GM23338 (cell line): ENCODE results near the gene MAP2K6. TPM values are rescaled to one million over a fixed set of nuclear protein-coding genes. Genes with fewer than 3 reads are reported as not detected.

Experiments used
- ATAC-seq: fragments of 200-7000 bp; cut with Tn5 transposase; 3 replicates; pipeline ENCODE4 v1.9.1; 2020
- DNase-seq: peaks from one replicate; pipeline ENCODE4 v3.0.0-alpha.2; 2015; ENCODE audit warnings: low spot score
- H2AFZ ChIP-seq: fragments of 200-600 bp; sonication (generic); 2 replicates; pipeline ENCODE4 v1.8.0; 2016; ENCODE audit warnings: antibody characterized with exemption, mild to moderate bottlenecking, moderate library complexity
- H3F3A ChIP-seq: fragments of 200-600 bp; sonication (generic); replicated peaks from 2 replicates; pipeline ENCODE4 v1.8.0; 2017; ENCODE audit warnings: antibody characterized with exemption, mixed run types, low read depth
- H3K27ac ChIP-seq: fragments of 200-600 bp; sonication (generic); 2 replicates; pipeline ENCODE4 v1.6.1; 2016; ENCODE audit warnings: low read depth
- H3K27me3 ChIP-seq: fragments of 200-600 bp; sonication (generic); 2 replicates; pipeline ENCODE4 v1.8.0; 2016; ENCODE audit warnings: mild to moderate bottlenecking, mixed run types, moderate library complexity; ENCODE audit not compliant: insufficient read depth
- H3K36me3 ChIP-seq: fragments of 200-600 bp; sonication (generic); 2 replicates; pipeline ENCODE4 v1.8.0; 2016; ENCODE audit warnings: mild to moderate bottlenecking; ENCODE audit not compliant: insufficient read depth
- H3K4me1 ChIP-seq: fragments of 200-600 bp; sonication (generic); 2 replicates; pipeline ENCODE4 v1.8.0; 2016; ENCODE audit warnings: mild to moderate bottlenecking, moderate library complexity; ENCODE audit not compliant: insufficient read depth
- H3K4me2 ChIP-seq: fragments of 200-600 bp; sonication (generic); 2 replicates; pipeline ENCODE4 v1.7.1; 2017; ENCODE audit warnings: mixed run types
- H3K4me3 ChIP-seq: fragments of 200-600 bp; sonication (generic); 2 replicates; pipeline ENCODE4 v1.6.1; 2016; ENCODE audit warnings: mixed run types
- H3K79me2 ChIP-seq: fragments of 200-600 bp; sonication (generic); replicated peaks from 2 replicates; pipeline ENCODE4 v1.8.0; 2017; ENCODE audit warnings: mild to moderate bottlenecking; ENCODE audit not compliant: insufficient read depth
- H3K9me2 ChIP-seq: fragments of 200-600 bp; sonication (generic); 2 replicates; pipeline ENCODE4 v1.8.0; 2017; ENCODE audit not compliant: insufficient read depth
- H4K20me1 ChIP-seq: fragments of 200-600 bp; sonication (generic); replicated peaks from 2 replicates; pipeline ENCODE4 v1.8.0; 2017; ENCODE audit warnings: mild to moderate bottlenecking; ENCODE audit not compliant: insufficient read depth
- H3K27ac Mint-ChIP-seq: 2 replicates; pipeline ENCODE4 v1.8.0; 2020; ENCODE audit warnings: inconsistent platforms, mild to moderate bottlenecking, moderate library complexity, mixed read lengths
- H3K27me3 Mint-ChIP-seq: 3 replicates; pipeline ENCODE4 v1.8.0; 2022; ENCODE audit warnings: low read depth, mild to moderate bottlenecking, moderate library complexity, mixed read lengths, inconsistent platforms; ENCODE audit not compliant: insufficient read depth, poor library complexity
- H3K36me3 Mint-ChIP-seq: 3 replicates; pipeline ENCODE4 v1.8.0; 2021; ENCODE audit warnings: low read depth, mild to moderate bottlenecking, inconsistent platforms, moderate library complexity, mixed read lengths
- H3K4me1 Mint-ChIP-seq: 3 replicates; pipeline ENCODE4 v1.8.0; 2020; ENCODE audit warnings: mild to moderate bottlenecking, inconsistent platforms, mixed read lengths
- H3K4me3 Mint-ChIP-seq: 3 replicates; pipeline ENCODE4 v1.8.0; 2021; ENCODE audit warnings: moderate library complexity, mild to moderate bottlenecking, inconsistent platforms, mixed read lengths
- H3K9me3 Mint-ChIP-seq: 3 replicates; pipeline ENCODE4 v1.8.0; 2020; ENCODE audit warnings: moderate library complexity, mild to moderate bottlenecking, inconsistent platforms, mixed read lengths
- CREB1 ChIP-seq: fragments of 250-450 bp; sonication (Bioruptor Pico); IDR thresholded peaks from 2 replicates; pipeline ENCODE4 v1.5.0; 2020; ENCODE audit warnings: low read depth, mild to moderate bottlenecking, moderate library complexity
- EZH2 ChIP-seq: fragments of 200-600 bp; sonication (generic); IDR thresholded peaks from one replicate; pipeline ENCODE4 v1.8.0; 2017; ENCODE audit warnings: antibody characterized with exemption, mild to moderate bottlenecking, low read depth; ENCODE audit not compliant: unreplicated experiment
- EZH2phosphoT487 ChIP-seq: fragments of 200-600 bp; sonication (generic); IDR thresholded peaks from one replicate; pipeline ENCODE4 v1.8.1; 2018; ENCODE audit warnings: antibody characterized with exemption; ENCODE audit not compliant: unreplicated experiment
- JUNB ChIP-seq: IDR thresholded peaks from one replicate; pipeline ENCODE4 v1.6.1; 2016; ENCODE audit warnings: antibody characterized with exemption; ENCODE audit not compliant: unreplicated experiment
- NANOG ChIP-seq: IDR thresholded peaks from 2 replicates; pipeline ENCODE4 v1.6.1; 2016; ENCODE audit warnings: antibody characterized with exemption, borderline replicate concordance
- STAT1 ChIP-seq: IDR thresholded peaks from one replicate; pipeline ENCODE4 v1.6.1; 2016; ENCODE audit warnings: antibody characterized with exemption; ENCODE audit not compliant: unreplicated experiment
- ZNF331 ChIP-seq: fragments of 250-450 bp; sonication (Bioruptor Pico); IDR thresholded peaks from 2 replicates; pipeline ENCODE4 v1.5.0; 2020; ENCODE audit warnings: low read depth, mild to moderate bottlenecking, moderate library complexity
- polyA plus RNA-seq: library from polyadenylated mRNA; unstranded; fragments of >200 nt; fragmentation: Nextera tagmentation; extraction: Ambion mirVana; gene quantifications from 2 replicates; pipeline ENCODE4 v1.2.1, GENCODE V29; 2016
- total RNA-seq: library from RNA; depleted of rRNA; stranded (reverse); fragments of >200 nt; shearing (Covaris generic); gene quantifications from 2 replicates; pipeline ENCODE4 v1.2.3, GENCODE V29; 2014
- TF ChIP-seq, protein P1 (sequence below): fragments of 250-450 bp; sonication (Bioruptor Pico); IDR thresholded peaks from 2 replicates; pipeline ENCODE4 v1.5.0; 2020; ENCODE audit warnings: mild to moderate bottlenecking, moderate library complexity
- TF ChIP-seq, protein P2 (sequence below): IDR thresholded peaks from 2 replicates; pipeline ENCODE4 v1.6.1; 2016; ENCODE audit warnings: antibody characterized with exemption
- TF ChIP-seq, protein P3 (sequence below): IDR thresholded peaks from one replicate; pipeline ENCODE4 v1.6.1; 2018; ENCODE audit warnings: antibody characterized with exemption; ENCODE audit not compliant: unreplicated experiment

The MAP2K6 gene
- total and polyA plus RNA-seq, 2 experiments from 2014 or later: 26.3 to 31.1 TPM

DNA sequence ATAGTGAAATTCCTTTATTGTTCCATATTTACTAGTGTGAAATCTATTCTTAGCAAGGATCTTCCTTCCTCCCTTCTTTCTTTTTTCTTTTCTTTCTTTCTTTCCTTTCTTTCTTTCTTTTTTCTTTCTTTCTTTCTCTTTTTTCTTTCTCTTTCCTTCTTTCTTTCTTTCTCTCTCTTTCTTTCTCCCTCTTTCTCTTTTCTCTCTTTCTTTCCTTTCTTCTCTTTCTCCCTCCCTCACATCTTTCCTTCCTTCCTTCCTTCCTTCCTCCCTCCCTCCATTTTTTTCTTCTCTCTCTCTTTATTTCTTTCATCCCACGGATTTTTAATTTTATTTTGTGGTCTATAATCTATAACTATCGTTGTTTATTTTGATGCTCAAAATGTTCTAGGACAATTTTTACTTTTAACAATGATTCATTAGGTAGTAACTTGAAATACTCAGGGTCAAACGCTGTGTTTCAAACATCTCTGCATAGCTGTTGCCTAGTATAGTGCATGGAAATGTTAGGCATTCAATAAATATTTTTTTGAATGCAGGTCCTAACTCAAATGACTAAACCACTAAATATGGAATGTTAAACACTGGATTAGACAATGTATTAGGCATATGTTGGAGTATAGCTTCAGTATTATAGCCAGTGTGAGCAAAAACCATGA lies 178.3 kb downstream of the MAP2K6 start:
- DNase-seq (no peak), ATAC-seq (no peak)
- no peaks in the 10 kb centered on the region for H3K27me3 ChIP-seq
- H3K4me1 ChIP-seq: no peaks in the 10 kb centered on the region
- no peak overlapping the region for H3K4me2 ChIP-seq
- H3K79me2 ChIP-seq: no peaks in the 10 kb centered on the region
- H3K4me3 Mint-ChIP-seq: no peak overlapping the region
- H4K20me1 ChIP-seq: no peaks in the 10 kb centered on the region
- H3K27me3 Mint-ChIP-seq: no peaks in the 10 kb centered on the region
- no peaks in the 10 kb centered on the region for H3K9me3 Mint-ChIP-seq
- H3K36me3 ChIP-seq: no peaks in the 10 kb centered on the region
- TF ChIP-seq JUNB (no peak), ZNF331 (CRISPR knock-in tag) (no peak), STAT1 (no peak), NANOG (no peak), EZH2 (no peak), CREB1 (no peak), EZH2phosphoT487 (no peak)
- TF ChIP-seq, protein P1, sequence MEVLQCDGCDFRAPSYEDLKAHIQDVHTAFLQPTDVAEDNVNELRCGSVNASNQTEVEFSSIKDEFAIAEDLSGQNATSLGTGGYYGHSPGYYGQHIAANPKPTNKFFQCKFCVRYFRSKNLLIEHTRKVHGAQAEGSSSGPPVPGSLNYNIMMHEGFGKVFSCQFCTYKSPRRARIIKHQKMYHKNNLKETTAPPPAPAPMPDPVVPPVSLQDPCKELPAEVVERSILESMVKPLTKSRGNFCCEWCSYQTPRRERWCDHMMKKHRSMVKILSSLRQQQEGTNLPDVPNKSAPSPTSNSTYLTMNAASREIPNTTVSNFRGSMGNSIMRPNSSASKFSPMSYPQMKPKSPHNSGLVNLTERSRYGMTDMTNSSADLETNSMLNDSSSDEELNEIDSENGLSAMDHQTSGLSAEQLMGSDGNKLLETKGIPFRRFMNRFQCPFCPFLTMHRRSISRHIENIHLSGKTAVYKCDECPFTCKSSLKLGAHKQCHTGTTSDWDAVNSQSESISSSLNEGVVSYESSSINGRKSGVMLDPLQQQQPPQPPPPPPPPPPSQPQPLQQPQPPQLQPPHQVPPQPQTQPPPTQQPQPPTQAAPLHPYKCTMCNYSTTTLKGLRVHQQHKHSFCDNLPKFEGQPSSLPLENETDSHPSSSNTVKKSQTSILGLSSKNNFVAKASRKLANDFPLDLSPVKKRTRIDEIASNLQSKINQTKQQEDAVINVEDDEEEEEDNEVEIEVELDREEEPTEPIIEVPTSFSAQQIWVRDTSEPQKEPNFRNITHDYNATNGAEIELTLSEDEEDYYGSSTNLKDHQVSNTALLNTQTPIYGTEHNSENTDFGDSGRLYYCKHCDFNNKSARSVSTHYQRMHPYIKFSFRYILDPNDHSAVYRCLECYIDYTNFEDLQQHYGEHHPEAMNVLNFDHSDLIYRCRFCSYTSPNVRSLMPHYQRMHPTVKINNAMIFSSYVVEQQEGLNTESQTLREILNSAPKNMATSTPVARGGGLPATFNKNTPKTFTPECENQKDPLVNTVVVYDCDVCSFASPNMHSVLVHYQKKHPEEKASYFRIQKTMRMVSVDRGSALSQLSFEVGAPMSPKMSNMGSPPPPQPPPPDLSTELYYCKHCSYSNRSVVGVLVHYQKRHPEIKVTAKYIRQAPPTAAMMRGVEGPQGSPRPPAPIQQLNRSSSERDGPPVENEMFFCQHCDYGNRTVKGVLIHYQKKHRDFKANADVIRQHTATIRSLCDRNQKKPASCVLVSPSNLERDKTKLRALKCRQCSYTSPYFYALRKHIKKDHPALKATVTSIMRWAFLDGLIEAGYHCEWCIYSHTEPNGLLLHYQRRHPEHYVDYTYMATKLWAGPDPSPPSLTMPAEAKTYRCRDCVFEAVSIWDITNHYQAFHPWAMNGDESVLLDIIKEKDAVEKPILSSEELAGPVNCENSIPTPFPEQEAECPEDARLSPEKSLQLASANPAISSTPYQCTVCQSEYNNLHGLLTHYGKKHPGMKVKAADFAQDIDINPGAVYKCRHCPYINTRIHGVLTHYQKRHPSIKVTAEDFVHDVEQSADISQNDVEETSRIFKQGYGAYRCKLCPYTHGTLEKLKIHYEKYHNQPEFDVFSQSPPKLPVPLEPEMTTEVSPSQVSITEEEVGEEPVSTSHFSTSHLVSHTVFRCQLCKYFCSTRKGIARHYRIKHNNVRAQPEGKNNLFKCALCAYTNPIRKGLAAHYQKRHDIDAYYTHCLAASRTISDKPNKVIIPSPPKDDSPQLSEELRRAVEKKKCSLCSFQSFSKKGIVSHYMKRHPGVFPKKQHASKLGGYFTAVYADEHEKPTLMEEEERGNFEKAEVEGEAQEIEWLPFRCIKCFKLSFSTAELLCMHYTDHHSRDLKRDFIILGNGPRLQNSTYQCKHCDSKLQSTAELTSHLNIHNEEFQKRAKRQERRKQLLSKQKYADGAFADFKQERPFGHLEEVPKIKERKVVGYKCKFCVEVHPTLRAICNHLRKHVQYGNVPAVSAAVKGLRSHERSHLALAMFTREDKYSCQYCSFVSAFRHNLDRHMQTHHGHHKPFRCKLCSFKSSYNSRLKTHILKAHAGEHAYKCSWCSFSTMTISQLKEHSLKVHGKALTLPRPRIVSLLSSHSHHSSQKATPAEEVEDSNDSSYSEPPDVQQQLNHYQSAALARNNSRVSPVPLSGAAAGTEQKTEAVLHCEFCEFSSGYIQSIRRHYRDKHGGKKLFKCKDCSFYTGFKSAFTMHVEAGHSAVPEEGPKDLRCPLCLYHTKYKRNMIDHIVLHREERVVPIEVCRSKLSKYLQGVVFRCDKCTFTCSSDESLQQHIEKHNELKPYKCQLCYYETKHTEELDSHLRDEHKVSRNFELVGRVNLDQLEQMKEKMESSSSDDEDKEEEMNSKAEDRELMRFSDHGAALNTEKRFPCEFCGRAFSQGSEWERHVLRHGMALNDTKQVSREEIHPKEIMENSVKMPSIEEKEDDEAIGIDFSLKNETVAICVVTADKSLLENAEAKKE (CRISPR knock-in tag): no peak
- TF ChIP-seq, protein P2, sequence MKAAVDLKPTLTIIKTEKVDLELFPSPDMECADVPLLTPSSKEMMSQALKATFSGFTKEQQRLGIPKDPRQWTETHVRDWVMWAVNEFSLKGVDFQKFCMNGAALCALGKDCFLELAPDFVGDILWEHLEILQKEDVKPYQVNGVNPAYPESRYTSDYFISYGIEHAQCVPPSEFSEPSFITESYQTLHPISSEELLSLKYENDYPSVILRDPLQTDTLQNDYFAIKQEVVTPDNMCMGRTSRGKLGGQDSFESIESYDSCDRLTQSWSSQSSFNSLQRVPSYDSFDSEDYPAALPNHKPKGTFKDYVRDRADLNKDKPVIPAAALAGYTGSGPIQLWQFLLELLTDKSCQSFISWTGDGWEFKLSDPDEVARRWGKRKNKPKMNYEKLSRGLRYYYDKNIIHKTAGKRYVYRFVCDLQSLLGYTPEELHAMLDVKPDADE: no peak
- TF ChIP-seq, protein P3, sequence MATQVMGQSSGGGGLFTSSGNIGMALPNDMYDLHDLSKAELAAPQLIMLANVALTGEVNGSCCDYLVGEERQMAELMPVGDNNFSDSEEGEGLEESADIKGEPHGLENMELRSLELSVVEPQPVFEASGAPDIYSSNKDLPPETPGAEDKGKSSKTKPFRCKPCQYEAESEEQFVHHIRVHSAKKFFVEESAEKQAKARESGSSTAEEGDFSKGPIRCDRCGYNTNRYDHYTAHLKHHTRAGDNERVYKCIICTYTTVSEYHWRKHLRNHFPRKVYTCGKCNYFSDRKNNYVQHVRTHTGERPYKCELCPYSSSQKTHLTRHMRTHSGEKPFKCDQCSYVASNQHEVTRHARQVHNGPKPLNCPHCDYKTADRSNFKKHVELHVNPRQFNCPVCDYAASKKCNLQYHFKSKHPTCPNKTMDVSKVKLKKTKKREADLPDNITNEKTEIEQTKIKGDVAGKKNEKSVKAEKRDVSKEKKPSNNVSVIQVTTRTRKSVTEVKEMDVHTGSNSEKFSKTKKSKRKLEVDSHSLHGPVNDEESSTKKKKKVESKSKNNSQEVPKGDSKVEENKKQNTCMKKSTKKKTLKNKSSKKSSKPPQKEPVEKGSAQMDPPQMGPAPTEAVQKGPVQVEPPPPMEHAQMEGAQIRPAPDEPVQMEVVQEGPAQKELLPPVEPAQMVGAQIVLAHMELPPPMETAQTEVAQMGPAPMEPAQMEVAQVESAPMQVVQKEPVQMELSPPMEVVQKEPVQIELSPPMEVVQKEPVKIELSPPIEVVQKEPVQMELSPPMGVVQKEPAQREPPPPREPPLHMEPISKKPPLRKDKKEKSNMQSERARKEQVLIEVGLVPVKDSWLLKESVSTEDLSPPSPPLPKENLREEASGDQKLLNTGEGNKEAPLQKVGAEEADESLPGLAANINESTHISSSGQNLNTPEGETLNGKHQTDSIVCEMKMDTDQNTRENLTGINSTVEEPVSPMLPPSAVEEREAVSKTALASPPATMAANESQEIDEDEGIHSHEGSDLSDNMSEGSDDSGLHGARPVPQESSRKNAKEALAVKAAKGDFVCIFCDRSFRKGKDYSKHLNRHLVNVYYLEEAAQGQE: no peak
- no peak overlapping the region for H3K27ac ChIP-seq
- H2AFZ ChIP-seq: no peak overlapping the region
- H3K4me3 ChIP-seq: no peak overlapping the region
- H3K27ac Mint-ChIP-seq: no peak overlapping the region
- 0 out of 2 replicates have a peak, but pooled peaks cover 7% of the 10 kb centered on the region for H3K9me2 ChIP-seq
- H3K4me1 Mint-ChIP-seq: peaks cover 5% of the 10 kb centered on the region; the same call in 2 of the 3 replicates
- no peaks in the 10 kb centered on the region for H3F3A ChIP-seq
- H3K36me3 Mint-ChIP-seq: no peaks in the 10 kb centered on the region
